HL-60 (cell line): ENCODE measurements around the gene SLC27A3.

Experiments used
- DNase-seq, 2 experiments: peaks; one replicate each; pipeline ENCODE4 v3.0.0-alpha.2; 2010 to 2020; ENCODE audit warnings: low read depth in 1 of 2, low spot score in 1 of 2
- H3K27ac ChIP-seq: fragments of 250-450 bp; sonication (Bioruptor Pico); replicated peaks from 2 replicates; pipeline ENCODE4 v1.5.1; 2020; ENCODE audit warnings: mild to moderate bottlenecking, moderate library complexity
- H3K27me3 ChIP-seq: fragments of 250-450 bp; sonication (Bioruptor Pico); 2 replicates; pipeline ENCODE4 v1.5.1; 2021; ENCODE audit warnings: mild to moderate bottlenecking, moderate library complexity; ENCODE audit not compliant: insufficient read depth, poor library complexity, severe bottlenecking
- H3K4me3 ChIP-seq: replicated peaks from 2 replicates; pipeline ENCODE4 v1.5.1; 2011; ENCODE audit warnings: mild to moderate bottlenecking, control low read depth, low read length; ENCODE audit not compliant: insufficient read depth
- GABPA ChIP-seq: IDR thresholded peaks from 2 replicates; pipeline ENCODE4 v1.6.1; 2012; ENCODE audit warnings: low read depth
- POLR2AphosphoS5 ChIP-seq: IDR thresholded peaks from 2 replicates; pipeline ENCODE4 v1.6.1; 2012; ENCODE audit warnings: low read depth
- SPI1 ChIP-seq: IDR thresholded peaks from 2 replicates; pipeline ENCODE4 v1.6.1; 2012; ENCODE audit warnings: low read depth, mild to moderate bottlenecking, borderline replicate concordance
- TF ChIP-seq, protein P1 (sequence below): IDR thresholded peaks from one replicate; pipeline ENCODE4 v1.5.1; 2011; ENCODE audit warnings: low read length, control low read depth, inconsistent platforms; ENCODE audit not compliant: insufficient read depth
- TF ChIP-seq, protein P2 (sequence below): IDR thresholded peaks from 2 replicates; pipeline ENCODE4 v1.6.1; 2012; ENCODE audit warnings: low read depth; ENCODE audit not compliant: insufficient replicate concordance

The SLC27A3 gene

DNA sequence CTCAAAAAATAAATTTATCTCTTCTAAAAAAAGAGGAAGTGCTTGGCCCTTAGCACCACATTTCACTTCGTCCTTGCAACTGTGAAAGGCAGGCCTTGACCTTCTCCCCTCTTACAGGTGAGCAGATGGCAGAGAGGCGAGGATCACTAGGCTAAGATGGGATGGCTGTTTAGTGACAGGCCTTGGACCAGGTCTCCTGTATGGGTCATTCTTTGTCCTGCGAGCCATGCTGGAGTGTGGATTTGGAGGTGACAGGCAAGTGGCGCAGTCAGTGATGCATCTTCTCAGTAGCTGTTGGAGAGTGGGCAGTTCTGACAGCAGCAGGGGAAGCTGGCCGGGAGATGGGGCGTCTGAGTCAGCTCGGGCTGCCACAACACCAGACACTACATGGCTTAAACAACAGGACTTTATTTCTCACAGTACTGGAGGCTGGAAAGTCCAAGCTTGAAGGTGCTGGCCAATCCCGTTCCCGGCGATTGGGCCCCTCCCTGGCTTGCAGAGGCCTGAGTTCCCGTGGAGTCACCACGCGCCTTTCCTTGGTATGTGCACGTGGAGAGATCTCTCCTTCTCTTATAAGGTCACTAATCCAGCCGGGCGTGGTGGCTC, 16.5 kb downstream of the SLC27A3 start:
- no peak overlapping the region for H3K4me3 ChIP-seq
- peak overlapping the region; percentile 85 for H3K27ac ChIP-seq
- no peaks in the 10 kb centered on the region for H3K27me3 ChIP-seq
- no peak for TF ChIP-seq GABPA
- TF ChIP-seq, protein P1, sequence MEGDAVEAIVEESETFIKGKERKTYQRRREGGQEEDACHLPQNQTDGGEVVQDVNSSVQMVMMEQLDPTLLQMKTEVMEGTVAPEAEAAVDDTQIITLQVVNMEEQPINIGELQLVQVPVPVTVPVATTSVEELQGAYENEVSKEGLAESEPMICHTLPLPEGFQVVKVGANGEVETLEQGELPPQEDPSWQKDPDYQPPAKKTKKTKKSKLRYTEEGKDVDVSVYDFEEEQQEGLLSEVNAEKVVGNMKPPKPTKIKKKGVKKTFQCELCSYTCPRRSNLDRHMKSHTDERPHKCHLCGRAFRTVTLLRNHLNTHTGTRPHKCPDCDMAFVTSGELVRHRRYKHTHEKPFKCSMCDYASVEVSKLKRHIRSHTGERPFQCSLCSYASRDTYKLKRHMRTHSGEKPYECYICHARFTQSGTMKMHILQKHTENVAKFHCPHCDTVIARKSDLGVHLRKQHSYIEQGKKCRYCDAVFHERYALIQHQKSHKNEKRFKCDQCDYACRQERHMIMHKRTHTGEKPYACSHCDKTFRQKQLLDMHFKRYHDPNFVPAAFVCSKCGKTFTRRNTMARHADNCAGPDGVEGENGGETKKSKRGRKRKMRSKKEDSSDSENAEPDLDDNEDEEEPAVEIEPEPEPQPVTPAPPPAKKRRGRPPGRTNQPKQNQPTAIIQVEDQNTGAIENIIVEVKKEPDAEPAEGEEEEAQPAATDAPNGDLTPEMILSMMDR = no peak
- TF ChIP-seq SPI1 = peak; percentile 80
- TF ChIP-seq, protein P2, sequence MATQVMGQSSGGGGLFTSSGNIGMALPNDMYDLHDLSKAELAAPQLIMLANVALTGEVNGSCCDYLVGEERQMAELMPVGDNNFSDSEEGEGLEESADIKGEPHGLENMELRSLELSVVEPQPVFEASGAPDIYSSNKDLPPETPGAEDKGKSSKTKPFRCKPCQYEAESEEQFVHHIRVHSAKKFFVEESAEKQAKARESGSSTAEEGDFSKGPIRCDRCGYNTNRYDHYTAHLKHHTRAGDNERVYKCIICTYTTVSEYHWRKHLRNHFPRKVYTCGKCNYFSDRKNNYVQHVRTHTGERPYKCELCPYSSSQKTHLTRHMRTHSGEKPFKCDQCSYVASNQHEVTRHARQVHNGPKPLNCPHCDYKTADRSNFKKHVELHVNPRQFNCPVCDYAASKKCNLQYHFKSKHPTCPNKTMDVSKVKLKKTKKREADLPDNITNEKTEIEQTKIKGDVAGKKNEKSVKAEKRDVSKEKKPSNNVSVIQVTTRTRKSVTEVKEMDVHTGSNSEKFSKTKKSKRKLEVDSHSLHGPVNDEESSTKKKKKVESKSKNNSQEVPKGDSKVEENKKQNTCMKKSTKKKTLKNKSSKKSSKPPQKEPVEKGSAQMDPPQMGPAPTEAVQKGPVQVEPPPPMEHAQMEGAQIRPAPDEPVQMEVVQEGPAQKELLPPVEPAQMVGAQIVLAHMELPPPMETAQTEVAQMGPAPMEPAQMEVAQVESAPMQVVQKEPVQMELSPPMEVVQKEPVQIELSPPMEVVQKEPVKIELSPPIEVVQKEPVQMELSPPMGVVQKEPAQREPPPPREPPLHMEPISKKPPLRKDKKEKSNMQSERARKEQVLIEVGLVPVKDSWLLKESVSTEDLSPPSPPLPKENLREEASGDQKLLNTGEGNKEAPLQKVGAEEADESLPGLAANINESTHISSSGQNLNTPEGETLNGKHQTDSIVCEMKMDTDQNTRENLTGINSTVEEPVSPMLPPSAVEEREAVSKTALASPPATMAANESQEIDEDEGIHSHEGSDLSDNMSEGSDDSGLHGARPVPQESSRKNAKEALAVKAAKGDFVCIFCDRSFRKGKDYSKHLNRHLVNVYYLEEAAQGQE = no peak
- TF ChIP-seq POLR2AphosphoS5 = no peak
- peak in 1 of 2 experiments; percentile 36 for DNase-seq

DNA sequence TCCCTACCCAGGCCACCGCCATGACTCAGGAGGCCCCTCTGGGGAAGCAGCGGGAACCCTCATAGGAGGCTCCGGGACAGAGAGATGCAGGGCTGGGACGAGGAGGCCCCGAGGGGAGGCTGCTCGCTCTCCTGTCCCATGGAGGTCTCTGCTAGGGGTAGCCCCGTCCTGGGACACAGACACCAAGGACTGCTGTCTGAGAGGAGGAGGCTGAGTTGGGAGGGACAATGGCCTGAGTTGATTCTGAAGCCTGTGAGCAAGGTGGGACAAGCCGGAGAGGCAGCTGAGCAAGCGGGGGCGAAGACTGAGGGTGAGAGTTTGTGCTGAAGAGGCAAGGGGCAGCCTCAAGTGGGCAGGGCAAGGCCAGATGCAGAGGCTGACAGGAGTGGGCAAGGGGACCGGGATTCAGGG, 17.4 kb downstream of the SLC27A3 start:
- no peak for DNase-seq
- TF ChIP-seq, protein P1 = no peak
- no peak overlapping the region for H3K4me3 ChIP-seq
- no peak overlapping the region for H3K27ac ChIP-seq
- H3K27me3 ChIP-seq = no peaks in the 10 kb centered on the region

DNA sequence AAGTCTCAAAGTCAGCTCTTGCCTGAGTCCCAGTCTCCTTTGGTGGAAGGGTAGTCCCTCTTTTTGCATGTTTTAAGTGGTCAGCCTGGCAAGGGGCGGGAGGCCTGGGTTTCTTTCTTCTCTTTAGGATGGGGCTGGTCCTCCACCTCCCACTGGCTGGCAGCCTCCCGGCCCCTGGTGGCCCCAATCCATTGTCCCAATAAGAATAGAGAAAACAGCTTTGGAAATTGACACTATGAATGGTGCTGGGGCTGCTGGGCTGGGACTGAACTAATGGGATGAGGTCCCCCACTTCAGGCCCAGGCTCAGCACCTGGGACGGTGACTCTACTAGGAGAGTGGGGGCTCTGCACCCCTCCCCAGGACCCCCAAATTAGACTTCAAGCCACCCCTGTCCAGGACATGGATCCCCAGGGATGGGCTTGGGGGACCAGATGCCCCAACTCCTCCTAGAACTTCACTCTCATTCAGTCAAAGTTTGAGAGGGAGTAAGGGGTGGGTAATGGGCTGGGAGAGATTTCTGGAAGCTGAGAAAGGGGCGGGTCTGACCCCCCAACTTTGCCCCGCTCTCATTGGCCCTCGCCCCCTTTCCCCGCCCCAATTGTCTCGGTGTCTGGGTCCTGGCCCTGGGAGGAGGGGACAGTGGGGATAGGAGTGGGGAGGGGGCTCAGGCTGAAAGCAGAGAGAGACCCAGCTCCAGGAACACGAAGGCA, 18.2 kb downstream of the SLC27A3 start:
- no peak overlapping the region for H3K4me3 ChIP-seq
- H3K27me3 ChIP-seq = no peaks in the 10 kb centered on the region
- DNase-seq = no peak
- H3K27ac ChIP-seq = no peak overlapping the region
- TF ChIP-seq POLR2AphosphoS5 (no peak), GABPA (no peak), SPI1 (no peak)
- TF ChIP-seq, protein P1 = no peak

DNA sequence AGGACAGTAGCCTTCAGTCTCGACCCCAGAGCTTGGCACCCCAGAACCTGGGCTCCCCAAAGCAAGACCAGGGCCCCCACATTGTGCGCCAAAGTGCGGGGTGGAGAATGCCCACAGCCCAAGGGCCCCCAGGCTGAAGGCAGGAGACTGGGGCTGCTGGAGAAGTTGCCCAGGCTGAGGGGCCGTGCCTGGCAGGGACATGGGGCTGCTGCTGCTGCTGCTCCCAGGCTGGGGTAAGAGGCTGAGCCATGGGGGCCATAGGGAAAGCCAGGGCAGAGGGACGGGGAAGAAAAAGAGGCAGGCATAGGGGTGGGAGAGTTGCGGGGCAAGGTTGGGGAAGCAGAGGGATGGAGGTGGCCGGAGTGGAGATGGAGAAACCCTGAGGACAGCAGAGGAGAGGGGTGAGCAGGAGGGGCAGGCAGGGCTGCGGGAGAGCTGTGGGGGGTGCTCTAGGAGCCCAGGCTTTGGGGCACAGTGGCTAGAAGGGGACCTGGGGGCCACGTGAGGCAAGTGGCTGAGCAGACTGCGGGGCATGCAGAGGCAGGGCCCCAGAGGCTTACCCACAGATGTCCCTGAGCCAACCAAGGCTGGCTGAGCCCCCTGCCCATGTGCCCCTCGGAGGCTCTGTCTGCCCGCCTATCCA, 18.9 kb downstream of the SLC27A3 start:
- TF ChIP-seq, protein P1 = no peak
- TF ChIP-seq SPI1 = no peak
- TF ChIP-seq GABPA = no peak
- TF ChIP-seq, protein P2 = no peak
- no peak for TF ChIP-seq POLR2AphosphoS5
- no peak overlapping the region for H3K4me3 ChIP-seq
- no peaks in the 10 kb centered on the region for H3K27me3 ChIP-seq
- no peak for DNase-seq
- H3K27ac ChIP-seq = no peak overlapping the region
